ENCODE measurements around the gene WDFY2.
A peak's percentile ranks its signal among the peaks of the same experiment; 100 is the strongest.
"Not testable (repeated sequence)": the region's sequence is repeated elsewhere in the genome, so short reads cannot be mapped to it uniquely, and the experiment has no call there.

WDFY2 gene

DNA sequence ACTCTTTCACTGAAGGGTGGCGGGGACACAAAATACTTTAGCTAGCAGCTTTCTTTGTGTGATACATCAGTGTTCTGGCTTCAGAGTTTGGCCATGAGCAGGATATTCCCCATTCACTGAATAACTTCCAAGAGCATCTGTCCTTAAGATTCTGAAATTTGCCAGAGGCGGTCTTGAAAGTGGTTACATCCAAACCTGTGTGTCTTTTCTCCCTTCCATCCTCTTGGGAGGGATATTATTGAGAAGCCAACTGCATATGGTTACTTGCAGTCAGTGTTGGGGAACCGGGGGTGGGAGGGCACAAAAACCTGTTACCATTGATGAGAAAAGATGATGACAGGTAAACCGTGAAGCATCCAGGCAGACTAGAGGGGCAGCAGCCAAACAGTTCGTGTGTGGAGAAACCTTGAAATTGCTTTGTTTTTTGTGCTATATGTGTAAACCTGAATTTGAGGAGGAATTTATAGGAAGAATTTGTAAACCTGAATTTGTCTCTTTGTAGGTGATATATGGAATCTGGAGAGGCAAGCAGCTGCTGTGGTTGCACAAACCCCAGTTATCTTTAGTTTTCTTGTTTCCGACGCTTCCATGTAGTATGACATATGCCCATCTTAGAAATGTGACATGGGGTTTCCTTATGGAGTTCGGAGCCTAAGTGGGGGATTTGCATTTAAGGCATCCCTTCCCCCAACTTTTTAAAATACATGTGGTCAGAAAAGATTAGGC is 104.8 kb downstream of the WDFY2 start:
- no peak for DNase-seq (ENCODE audit: low read depth)
- no peak overlapping the region for H3K4me3 ChIP-seq (ENCODE audit: low read length)
- TF ChIP-seq, protein P1, sequence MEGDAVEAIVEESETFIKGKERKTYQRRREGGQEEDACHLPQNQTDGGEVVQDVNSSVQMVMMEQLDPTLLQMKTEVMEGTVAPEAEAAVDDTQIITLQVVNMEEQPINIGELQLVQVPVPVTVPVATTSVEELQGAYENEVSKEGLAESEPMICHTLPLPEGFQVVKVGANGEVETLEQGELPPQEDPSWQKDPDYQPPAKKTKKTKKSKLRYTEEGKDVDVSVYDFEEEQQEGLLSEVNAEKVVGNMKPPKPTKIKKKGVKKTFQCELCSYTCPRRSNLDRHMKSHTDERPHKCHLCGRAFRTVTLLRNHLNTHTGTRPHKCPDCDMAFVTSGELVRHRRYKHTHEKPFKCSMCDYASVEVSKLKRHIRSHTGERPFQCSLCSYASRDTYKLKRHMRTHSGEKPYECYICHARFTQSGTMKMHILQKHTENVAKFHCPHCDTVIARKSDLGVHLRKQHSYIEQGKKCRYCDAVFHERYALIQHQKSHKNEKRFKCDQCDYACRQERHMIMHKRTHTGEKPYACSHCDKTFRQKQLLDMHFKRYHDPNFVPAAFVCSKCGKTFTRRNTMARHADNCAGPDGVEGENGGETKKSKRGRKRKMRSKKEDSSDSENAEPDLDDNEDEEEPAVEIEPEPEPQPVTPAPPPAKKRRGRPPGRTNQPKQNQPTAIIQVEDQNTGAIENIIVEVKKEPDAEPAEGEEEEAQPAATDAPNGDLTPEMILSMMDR (conservative IDR thresholded peaks at IDR 0.05; ENCODE audit: low read depth, low read length): no peak

- no peak overlapping the region for H3K4me3 ChIP-seq (ENCODE audit: low read length)
- DNase-seq (ENCODE audit: low read depth): peak; percentile 44
- TF ChIP-seq, protein P1 (conservative IDR thresholded peaks at IDR 0.05; ENCODE audit: low read depth, low read length): no peak
Measured at GRCh38 chr13:51689663-51689996, 105.4 kb downstream of the WDFY2 start.

DNA sequence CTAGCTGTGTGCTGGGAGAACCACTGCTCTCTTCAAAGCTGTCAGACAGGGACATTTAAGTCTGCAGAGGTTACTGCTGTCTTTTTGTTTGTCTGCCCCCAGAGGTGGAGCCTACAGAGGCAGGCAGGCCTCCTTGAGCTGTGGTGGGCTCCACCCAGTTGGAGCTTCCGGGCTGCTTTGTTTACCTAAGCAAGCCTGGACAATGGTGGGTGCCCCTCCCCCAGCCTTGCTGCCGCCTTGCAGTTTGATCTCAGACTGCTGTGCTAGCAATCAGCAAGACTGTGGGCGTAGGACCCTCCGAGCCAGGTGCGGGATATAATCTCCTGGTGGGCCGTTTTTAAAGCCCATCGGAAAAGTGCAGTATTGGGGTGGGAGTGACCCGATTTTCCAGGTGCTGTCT is 111.4 kb downstream of the WDFY2 start:
- H3K4me3 ChIP-seq (ENCODE audit: low read length); DNase-seq (ENCODE audit: low read depth): not testable (repeated sequence)

- no peak for DNase-seq (ENCODE audit: low read depth)
- H3K4me3 ChIP-seq (ENCODE audit: low read length): no peak overlapping the region
- TF ChIP-seq, protein P1 (conservative IDR thresholded peaks at IDR 0.05; ENCODE audit: low read depth, low read length): no peak
Measured at GRCh38 chr13:51697181-51697580, 112.9 kb downstream of the WDFY2 start.

- TF ChIP-seq, protein P1 (conservative IDR thresholded peaks at IDR 0.05; ENCODE audit: low read depth, low read length): no peak
Measured at GRCh38 chr13:51697855-51698254, 113.6 kb downstream of the WDFY2 start.

GRCh38 chr13:51698352-51698751 is 114.1 kb downstream of the WDFY2 start:
- TF ChIP-seq, protein P1 (conservative IDR thresholded peaks at IDR 0.05; ENCODE audit: low read depth, low read length): no peak
- no peak for DNase-seq (ENCODE audit: low read depth)
- H3K4me3 ChIP-seq (ENCODE audit: low read length): no peak overlapping the region

More at GRCh38 chr13:51697855-51698254, 113.6 kb downstream of the WDFY2 start:
- no peak overlapping the region for H3K4me3 ChIP-seq (ENCODE audit: low read length)
- peak; percentile 60 for DNase-seq (ENCODE audit: low read depth)

DNA sequence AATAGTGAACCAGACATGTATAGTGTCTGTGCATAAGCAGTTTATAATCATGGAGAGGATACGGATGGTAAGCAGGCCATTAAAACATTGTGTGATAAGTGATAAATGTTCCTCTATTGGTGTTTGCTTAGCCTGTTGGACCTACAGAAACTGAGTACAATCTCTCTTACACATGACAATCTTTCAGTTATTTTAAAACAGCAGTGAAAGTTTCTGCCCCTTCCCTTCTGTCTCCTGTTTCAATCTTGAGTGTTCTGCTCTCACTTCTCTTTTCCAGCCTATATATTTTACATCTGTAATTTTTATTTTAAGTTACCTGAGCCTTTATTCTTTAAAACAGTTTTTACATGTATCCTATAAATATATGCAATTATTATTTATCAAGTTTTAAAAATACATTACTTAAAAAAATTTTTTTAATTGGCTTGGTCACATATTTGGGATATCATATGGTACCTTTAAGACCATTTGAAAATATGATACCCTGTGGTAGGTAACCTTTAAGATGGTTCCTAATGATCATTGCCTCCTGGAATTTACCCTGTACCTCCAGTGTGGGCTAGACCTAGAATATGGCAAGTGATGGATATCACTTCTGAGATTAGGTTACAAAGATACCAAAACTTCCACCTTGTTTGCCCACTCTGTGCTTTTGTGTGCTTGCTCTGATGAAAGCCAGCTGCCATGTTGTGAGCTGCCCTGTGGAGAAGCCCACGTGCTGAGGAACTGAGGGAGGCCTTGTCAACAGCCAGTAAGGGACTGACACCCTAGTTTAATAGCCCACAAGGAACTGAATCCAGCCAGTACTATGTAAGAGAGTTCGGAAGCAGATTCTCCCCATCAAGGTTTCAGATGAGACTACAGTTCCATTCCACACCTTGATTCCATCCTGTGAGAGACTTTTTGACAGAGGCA is 120.4 kb downstream of the WDFY2 start:
- no peak for DNase-seq (ENCODE audit: low read depth)
- H3K4me3 ChIP-seq (ENCODE audit: low read length): no peak overlapping the region
- TF ChIP-seq, protein P1 (conservative IDR thresholded peaks at IDR 0.05; ENCODE audit: low read depth, low read length): no peak
